Psoas muscle (tissue), 8 donors: ENCODE data around the gene PLAC8L1. TPM values are rescaled to one million over a fixed set of nuclear protein-coding genes. Genes with fewer than 3 reads are reported as not detected.

Experiments used
- ATAC-seq, 4 donors: fragments of 200-7000 bp; cut with Tn5 transposase; one replicate each; pipeline ENCODE4 v1.9.1; 2020; ENCODE audit warnings: moderate library complexity in 3 of 4, mild to moderate bottlenecking in 2 of 4
- DNase-seq, 2 donors: peaks; one replicate each; pipeline ENCODE4 v3.0.0-alpha.2; 2020
- H3K27ac ChIP-seq: fragments of 200-600 bp; one replicate; pipeline ENCODE4 v1.8.0; 2022
- H3K27me3 ChIP-seq, 3 donors: fragments of 200-600 bp in 1 of 3; one replicate each; pipeline versions ENCODE4 v1.6.1 to v1.8.0; 2013 to 2022; ENCODE audit warnings: low read length in 2 of 3, mild to moderate bottlenecking in 2 of 3, moderate library complexity in 1 of 3; ENCODE audit not compliant: insufficient read depth in 3 of 3
- H3K36me3 ChIP-seq, 2 donors: fragments of 200-600 bp in 1 of 2; one replicate each; pipeline versions ENCODE4 v1.6.1 to v1.8.0; 2013 to 2022; ENCODE audit warnings: low read depth in 1 of 2, mild to moderate bottlenecking in 1 of 2, moderate library complexity in 1 of 2; ENCODE audit not compliant: insufficient read depth in 1 of 2
- H3K4me1 ChIP-seq: fragments of 200-600 bp; one replicate; pipeline ENCODE4 v1.8.0; 2022
- H3K4me3 ChIP-seq: fragments of 200-600 bp; one replicate; pipeline ENCODE4 v1.8.0; 2022; ENCODE audit warnings: mild to moderate bottlenecking
- H3K9me3 ChIP-seq: fragments of 200-600 bp; one replicate; pipeline ENCODE4 v1.8.0; 2022
- WGBS, 3 donors: extraction: QIAGEN DNeasy Blood & Tissue Kit; methylation state at CpG; one replicate each; pipeline versions ENCODE4 v1.1.6 to v1.1.7; 2013; 5-methylcytosine and 5-hydroxymethylcytosine counted together
- intact Hi-C, 2 donors: fragments of 100-400 bp; cut with DNase I; formaldehyde crosslinking; loops; one replicate each; pipeline versions ENCODE4 v1.11.0 to v1.14.2; 2022
- polyA plus RNA-seq, 3 donors: library from polyadenylated mRNA; stranded (reverse); fragments of 200-250 nt; gene quantifications; one replicate each; pipeline ENCODE4 v1.2.3, GENCODE V29; 2013
- total RNA-seq, 4 donors: library from RNA; stranded (reverse); fragmentation: NEBNext Ultra II Directional in 2 of 4; extraction: Animal tissue kit (Norgen Biotek cat#: 25700) in 2 of 4; gene quantifications; one replicate each; pipeline versions ENCODE4 v1.2.1 to v1.2.4, GENCODE V29; 2021 to 2023
- TF ChIP-seq, protein P1 (sequence below): fragments of 200-600 bp; IDR thresholded peaks from one replicate; pipeline ENCODE4 v1.8.0; 2022; ENCODE audit warnings: antibody characterized with exemption
- donor health status: healthy with polysubstance abuse.
- donor health status: DM: no; HTN: no; CAD: no; lungs with moderate emphysema.
- donor health status: Bipolar disorder and iron deficiency.
- donor health status: healthy.
- donor health status: DM: yes; HTN: yes; CAD: no.
- donor health status: DM: no; HTN: no; CAD: no.
- donor health status: DM: no; HTN: no; CAD: no.
- donor health status: DM: yes; HTN: yes; CAD: no.

Gene PLAC8L1
- total and polyA plus RNA-seq, 7 donors = 0.16 to 0.64 (median 0.51) TPM; not detected in 3

DNA sequence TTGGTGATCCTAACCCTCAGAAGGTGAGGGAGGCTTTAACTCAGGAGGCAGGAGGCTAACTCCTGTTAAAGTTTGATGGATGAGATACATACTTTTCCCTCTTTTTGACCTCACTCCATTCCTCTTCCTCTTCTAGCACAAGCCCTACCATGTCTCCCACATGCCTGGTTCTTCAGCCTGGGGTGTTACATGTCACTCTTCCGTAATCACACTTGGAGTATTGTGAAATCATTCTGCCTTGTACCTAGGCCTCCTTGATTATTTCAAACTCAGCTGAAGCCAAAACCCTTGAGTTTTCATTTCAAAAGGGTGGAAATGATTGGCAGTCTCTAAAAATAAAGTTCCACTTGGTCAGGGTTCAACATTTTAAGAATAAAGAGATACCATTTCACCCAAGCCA, 1.8 kb downstream of the PLAC8L1 start:
- H3K4me1 ChIP-seq = no peaks in the 10 kb centered on the region
- H3K27ac ChIP-seq = no peak overlapping the region
- no peak overlapping the region for H3K4me3 ChIP-seq
- TF ChIP-seq, protein P1, sequence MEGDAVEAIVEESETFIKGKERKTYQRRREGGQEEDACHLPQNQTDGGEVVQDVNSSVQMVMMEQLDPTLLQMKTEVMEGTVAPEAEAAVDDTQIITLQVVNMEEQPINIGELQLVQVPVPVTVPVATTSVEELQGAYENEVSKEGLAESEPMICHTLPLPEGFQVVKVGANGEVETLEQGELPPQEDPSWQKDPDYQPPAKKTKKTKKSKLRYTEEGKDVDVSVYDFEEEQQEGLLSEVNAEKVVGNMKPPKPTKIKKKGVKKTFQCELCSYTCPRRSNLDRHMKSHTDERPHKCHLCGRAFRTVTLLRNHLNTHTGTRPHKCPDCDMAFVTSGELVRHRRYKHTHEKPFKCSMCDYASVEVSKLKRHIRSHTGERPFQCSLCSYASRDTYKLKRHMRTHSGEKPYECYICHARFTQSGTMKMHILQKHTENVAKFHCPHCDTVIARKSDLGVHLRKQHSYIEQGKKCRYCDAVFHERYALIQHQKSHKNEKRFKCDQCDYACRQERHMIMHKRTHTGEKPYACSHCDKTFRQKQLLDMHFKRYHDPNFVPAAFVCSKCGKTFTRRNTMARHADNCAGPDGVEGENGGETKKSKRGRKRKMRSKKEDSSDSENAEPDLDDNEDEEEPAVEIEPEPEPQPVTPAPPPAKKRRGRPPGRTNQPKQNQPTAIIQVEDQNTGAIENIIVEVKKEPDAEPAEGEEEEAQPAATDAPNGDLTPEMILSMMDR = no peak
- WGBS, 3 donors = 0 to 81% (median 34%) methylated on average over 1 of the region's 1 CpG
- intact Hi-C loops = no loop called here
- ATAC-seq (peak; percentile 44 to 82 (median 64)), DNase-seq (no peak)
- H3K27me3 ChIP-seq = no peaks in the 10 kb centered on the region
- H3K36me3 ChIP-seq = no peaks in the 10 kb centered on the region
- H3K9me3 ChIP-seq = no peaks in the 10 kb centered on the region

DNA sequence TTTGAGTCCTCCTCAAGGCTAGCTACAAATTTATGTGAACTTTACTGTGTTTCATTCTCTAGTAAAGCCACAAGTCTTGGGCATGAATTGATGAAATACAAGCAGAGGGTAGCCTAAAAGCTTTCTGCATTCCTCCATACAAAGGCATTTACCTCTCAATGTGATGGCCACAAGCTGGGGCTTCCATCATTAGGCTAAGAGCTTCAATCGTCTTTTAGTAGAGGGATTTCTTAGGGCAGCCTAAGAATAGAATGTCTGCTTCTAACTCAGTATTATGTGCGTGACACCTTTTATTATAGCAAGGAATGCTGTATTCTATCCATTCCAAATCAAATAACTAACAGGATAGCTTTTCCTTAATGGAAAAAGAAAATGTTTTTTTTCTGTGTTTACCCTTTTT, 3.7 kb downstream of the PLAC8L1 start:
- ATAC-seq (no peak), DNase-seq (no peak)
- H3K9me3 ChIP-seq = no peaks in the 10 kb centered on the region
- intact Hi-C loops = no loop called here
- no peaks in the 10 kb centered on the region for H3K4me1 ChIP-seq
- no peak overlapping the region for H3K4me3 ChIP-seq
- H3K36me3 ChIP-seq = no peaks in the 10 kb centered on the region
- TF ChIP-seq, protein P1 = no peak
- H3K27ac ChIP-seq = no peak overlapping the region
- WGBS, 3 donors = 63 to 78% (median 67%) methylated on average over 2 of the region's 2 CpGs
- no peaks in the 10 kb centered on the region for H3K27me3 ChIP-seq

DNA sequence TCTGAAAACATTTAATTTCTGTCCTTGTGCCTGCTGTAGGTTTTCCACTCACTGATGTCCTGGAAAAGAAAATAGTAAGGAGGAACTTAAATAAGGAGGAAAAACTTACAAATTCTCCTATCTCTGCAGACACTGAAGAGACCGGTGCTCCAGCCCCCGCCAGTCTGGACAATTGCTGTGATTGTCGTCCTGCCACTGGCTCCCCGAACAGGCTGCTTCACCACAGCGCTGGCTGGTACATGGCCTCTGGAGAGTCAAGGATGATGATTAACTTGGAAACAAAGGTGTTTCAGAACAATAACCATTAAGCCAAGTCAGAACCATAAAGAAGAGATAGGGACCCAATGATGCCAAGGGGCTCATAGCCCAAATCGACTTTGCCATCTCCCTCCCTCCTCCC, 7.3 kb downstream of the PLAC8L1 start:
- H3K9me3 ChIP-seq = no peaks in the 10 kb centered on the region
- TF ChIP-seq, protein P1 = no peak
- DNase-seq (no peak), ATAC-seq (no peak)
- WGBS, 3 donors = 93 to 97% (median 96%) methylated on average over 6 of the region's 6 CpGs
- no peak overlapping the region for H3K4me3 ChIP-seq
- no peak overlapping the region for H3K27ac ChIP-seq
- no peaks in the 10 kb centered on the region for H3K27me3 ChIP-seq
- intact Hi-C loops = no loop called here
- no peaks in the 10 kb centered on the region for H3K36me3 ChIP-seq
- H3K4me1 ChIP-seq = no peaks in the 10 kb centered on the region

DNA sequence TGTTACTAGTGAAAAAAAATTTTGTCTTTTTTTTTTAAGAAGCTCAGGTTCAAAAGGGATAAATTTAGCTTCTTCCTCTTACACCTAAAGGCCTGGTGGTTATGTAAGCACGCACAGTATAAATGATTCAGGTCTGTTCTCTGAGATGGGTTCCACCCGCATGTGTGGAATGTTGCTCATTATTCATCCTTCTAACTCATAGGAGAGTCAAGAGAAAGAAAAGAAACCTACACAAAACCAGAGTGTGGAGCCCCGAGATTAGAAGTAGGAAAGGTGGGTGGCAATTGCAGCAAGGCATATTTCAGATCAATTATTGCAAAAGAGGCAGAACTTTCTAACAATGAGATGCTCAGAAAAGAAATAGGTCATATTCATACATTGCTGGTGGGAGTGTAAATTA, 13.5 kb downstream of the PLAC8L1 start:
- ATAC-seq (no peak), DNase-seq (no peak)
- no peaks in the 10 kb centered on the region for H3K9me3 ChIP-seq
- H3K27ac ChIP-seq = no peak overlapping the region
- no peaks in the 10 kb centered on the region for H3K4me1 ChIP-seq
- TF ChIP-seq, protein P1 = no peak
- intact Hi-C loops = no loop called here
- H3K4me3 ChIP-seq = no peak overlapping the region
- H3K27me3 ChIP-seq = no peaks in the 10 kb centered on the region
- H3K36me3 ChIP-seq = no peaks in the 10 kb centered on the region
- WGBS, 3 donors = 93 to 94% (median 94%) methylated on average over 3 of the region's 3 CpGs

DNA sequence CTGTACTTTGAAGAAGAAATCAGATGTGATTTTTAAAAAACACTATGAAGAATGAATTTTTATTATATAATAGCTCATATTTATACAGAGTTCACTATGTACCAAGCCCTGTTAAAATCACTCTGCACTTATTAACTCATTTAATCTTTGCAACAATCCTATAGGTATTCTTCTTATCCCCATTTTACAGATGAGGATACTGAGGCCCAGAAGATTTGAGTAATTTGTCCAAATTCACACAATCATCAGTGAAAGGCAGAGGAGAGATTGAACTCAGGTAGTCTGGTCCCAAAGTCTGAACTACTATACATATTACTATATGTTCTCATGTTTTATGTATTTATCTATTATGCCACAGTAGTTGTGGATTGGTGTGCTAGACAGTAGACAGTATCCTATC, 16.1 kb downstream of the PLAC8L1 start:
- ATAC-seq = no peak
- H3K4me3 ChIP-seq = no peak overlapping the region

More for the DNA sequence above, 16.1 kb downstream of the PLAC8L1 start:
- intact Hi-C loops = no loop called here
- DNase-seq = no peak
- Histone ChIP-seq H3K27ac (no peak overlapping the region), H3K36me3 (no peaks in the 10 kb centered on the region), H3K27me3 (no peaks in the 10 kb centered on the region), H3K9me3 (no peaks in the 10 kb centered on the region), H3K4me1 (no peaks in the 10 kb centered on the region)
- TF ChIP-seq, protein P1 = no peak
